Ovary (tissue), 9 donors: Measurements from ENCODE around the gene CAMTA1. TPM values are rescaled to one million over a fixed set of nuclear protein-coding genes. Genes with fewer than 3 reads are reported as not detected.

Experiments
- DNase-seq, 5 donors: peaks; one replicate each; pipeline ENCODE4 v3.0.0-alpha.2; 2019 to 2020
- H3K27ac ChIP-seq, 2 donors: fragments of 200-600 bp; one replicate each; pipeline versions ENCODE4 v1.5.1 to v1.8.0; 2019 to 2022
- H3K27me3 ChIP-seq: fragments of 200-600 bp; one replicate; pipeline ENCODE4 v1.8.0; 2022
- H3K36me3 ChIP-seq: fragments of 200-600 bp; sonication (generic); one replicate; pipeline ENCODE4 v1.5.1; 2019
- H3K4me1 ChIP-seq: one replicate; pipeline ENCODE4 v1.8.1; 2013; ENCODE audit warnings: mild to moderate bottlenecking, moderate library complexity; ENCODE audit not compliant: insufficient read depth
- H3K4me3 ChIP-seq: fragments of 200-600 bp; sonication (generic); one replicate; pipeline ENCODE4 v1.5.1; 2017
- H3K9me3 ChIP-seq, 2 donors: fragments of 200-600 bp in 1 of 2; sonication (generic) in 1 of 2; one replicate each; pipeline versions ENCODE4 v1.5.1 to v1.8.1; 2013 to 2019; ENCODE audit warnings: mild to moderate bottlenecking in 1 of 2, moderate library complexity in 1 of 2
- EP300 ChIP-seq: sonication (generic); formaldehyde crosslinking; IDR thresholded peaks from one replicate; pipeline ENCODE4 v1.6.1; 2017; ENCODE audit warnings: antibody characterized with exemption
- POLR2A ChIP-seq: fragments of 450-650 bp; IDR thresholded peaks from one replicate; pipeline ENCODE4 v1.6.1; 2017; ENCODE audit warnings: antibody characterized with exemption, mild to moderate bottlenecking, moderate library complexity
- WGBS, 3 donors: extraction: QIAGEN DNeasy Blood & Tissue Kit in 1 of 3; methylation state at CpG; one replicate each; pipeline versions ENCODE4 v1.1.5 to v1.1.7; 2013 to 2017; 5-methylcytosine and 5-hydroxymethylcytosine counted together
- intact Hi-C, 4 donors: fragments of 100-400 bp; cut with DNase I; formaldehyde crosslinking; loops; one replicate each; pipeline versions ENCODE4 v1.11.0 to v1.15.1; 2022 to 2023
- polyA plus RNA-seq, 2 donors: library from polyadenylated mRNA; stranded (reverse); fragments of 200-250 nt in 1 of 2; fragments of 350-450 nt in 1 of 2; fragmentation: Illumina TruSeq in 1 of 2; extraction: RNeasy Lipid Tissue Mini Kit (QIAGEN cat#74804) in 1 of 2; gene quantifications; one replicate each; pipeline ENCODE4 v1.2.3, GENCODE V29; 2013 to 2014
- total RNA-seq, 7 donors: library from RNA; depleted of rRNA in 2 of 7; stranded (reverse); fragments of >200 nt in 2 of 7; fragmentation: NEBNext Ultra II Directional in 3 of 7; extraction: Animal tissue kit (Norgen Biotek cat#: 25700) in 3 of 7; gene quantifications; one replicate each; pipeline versions ENCODE4 v1.1.0 to v1.2.4, GENCODE V29; 2016 to 2023
- TF ChIP-seq, protein P1 (sequence below), 3 donors: fragments of 450-650 bp in 2 of 3; fragments of 200-600 bp in 1 of 3; IDR thresholded peaks; one replicate each; pipeline versions ENCODE4 v1.5.1 to v1.8.0; 2016 to 2022; ENCODE audit warnings: antibody characterized with exemption in 3 of 3, mild to moderate bottlenecking in 1 of 3
- donor health status: DM: no; HTN: no; CAD: no; lungs with moderate emphysema.
- donor health status: DM: no; HTN: no; CAD: no.
- donor health status: Bipolar disorder and iron deficiency.
- donor health status: DM: yes; HTN: yes; CAD: no.
- donor health status: DM: no; HTN: no; CAD: no.
- donor health status: DM: yes; HTN: yes; CAD: no.

The CAMTA1 gene
- total and polyA plus RNA-seq, 9 donors = 51.1 to 150 (median 67.4) TPM

DNA sequence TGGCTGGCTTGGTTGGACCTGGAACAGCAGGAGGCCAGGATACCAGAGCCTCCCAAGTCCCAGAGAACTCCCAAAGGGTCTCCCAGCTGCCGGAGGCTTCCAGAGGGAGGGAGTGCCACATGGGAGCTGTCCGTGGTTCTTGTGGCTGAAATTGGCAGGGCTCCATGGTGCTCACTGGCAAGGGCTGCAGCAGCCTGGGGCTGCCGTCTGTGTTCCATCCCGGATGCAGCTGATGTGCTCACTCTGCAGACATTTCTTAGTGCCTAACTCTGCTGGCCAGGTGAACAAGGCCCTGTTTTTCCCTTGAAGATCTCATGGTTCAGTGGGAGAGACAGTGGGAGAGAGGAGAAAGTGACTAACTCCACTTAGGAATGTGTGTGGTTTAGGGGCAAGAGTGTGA lies 261.1 kb downstream of the CAMTA1 start:
- no peaks in the 10 kb centered on the region for H3K27me3 ChIP-seq
- H3K4me3 ChIP-seq = no peak overlapping the region
- H3K36me3 ChIP-seq = no peaks in the 10 kb centered on the region
- no peaks in the 10 kb centered on the region for H3K9me3 ChIP-seq
- H3K4me1 ChIP-seq = no peaks in the 10 kb centered on the region
- WGBS, 3 donors = 0 to 1% (median 1%) methylated on average over 4 of the region's 4 CpGs
- TF ChIP-seq, protein P1, sequence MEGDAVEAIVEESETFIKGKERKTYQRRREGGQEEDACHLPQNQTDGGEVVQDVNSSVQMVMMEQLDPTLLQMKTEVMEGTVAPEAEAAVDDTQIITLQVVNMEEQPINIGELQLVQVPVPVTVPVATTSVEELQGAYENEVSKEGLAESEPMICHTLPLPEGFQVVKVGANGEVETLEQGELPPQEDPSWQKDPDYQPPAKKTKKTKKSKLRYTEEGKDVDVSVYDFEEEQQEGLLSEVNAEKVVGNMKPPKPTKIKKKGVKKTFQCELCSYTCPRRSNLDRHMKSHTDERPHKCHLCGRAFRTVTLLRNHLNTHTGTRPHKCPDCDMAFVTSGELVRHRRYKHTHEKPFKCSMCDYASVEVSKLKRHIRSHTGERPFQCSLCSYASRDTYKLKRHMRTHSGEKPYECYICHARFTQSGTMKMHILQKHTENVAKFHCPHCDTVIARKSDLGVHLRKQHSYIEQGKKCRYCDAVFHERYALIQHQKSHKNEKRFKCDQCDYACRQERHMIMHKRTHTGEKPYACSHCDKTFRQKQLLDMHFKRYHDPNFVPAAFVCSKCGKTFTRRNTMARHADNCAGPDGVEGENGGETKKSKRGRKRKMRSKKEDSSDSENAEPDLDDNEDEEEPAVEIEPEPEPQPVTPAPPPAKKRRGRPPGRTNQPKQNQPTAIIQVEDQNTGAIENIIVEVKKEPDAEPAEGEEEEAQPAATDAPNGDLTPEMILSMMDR (IDR thresholded peaks at IDR 0.05) = no peak
- TF ChIP-seq POLR2A = no peak
- TF ChIP-seq EP300 = no peak
- H3K27ac ChIP-seq = no peak overlapping the region
- DNase-seq = peak in 1 of 5 donors; percentile 33
- intact Hi-C loops = loop anchor here in 1 of 4 donors (10.0 kb wide), 1 partner anchor 598 kb away; no protein-coding TSS in a partner anchor

DNA sequence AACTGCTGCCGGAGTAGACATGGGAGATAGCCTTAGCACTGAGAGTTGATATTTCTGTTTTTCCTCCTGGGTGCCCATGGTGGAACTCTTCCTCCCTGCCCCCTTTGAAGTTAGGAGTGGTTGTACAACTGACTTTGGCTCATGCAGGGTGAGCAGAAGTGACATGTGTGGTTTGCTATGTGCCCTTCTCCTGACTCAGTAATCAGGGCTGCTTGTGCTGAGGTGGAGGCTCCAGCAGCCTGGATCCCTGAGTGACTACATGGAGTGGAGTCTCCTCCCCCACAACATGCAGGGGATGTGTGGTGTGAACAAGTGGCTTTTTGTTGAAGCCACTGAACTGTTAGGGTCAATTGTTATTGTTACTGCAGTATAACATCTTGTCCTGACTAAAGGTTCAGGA lies 261.6 kb downstream of the CAMTA1 start:
- WGBS, 3 donors = 73 to 83% (median 81%) methylated on average over 1 of the region's 1 CpG
- H3K27ac ChIP-seq = no peak overlapping the region
- H3K4me1 ChIP-seq = no peaks in the 10 kb centered on the region
- no peaks in the 10 kb centered on the region for H3K9me3 ChIP-seq
- no peaks in the 10 kb centered on the region for H3K27me3 ChIP-seq
- TF ChIP-seq POLR2A (no peak), EP300 (no peak)
- TF ChIP-seq, protein P1 (IDR thresholded peaks at IDR 0.05) = no peak
- H3K36me3 ChIP-seq = no peaks in the 10 kb centered on the region
- no peak for DNase-seq
- H3K4me3 ChIP-seq = no peak overlapping the region
- intact Hi-C loops = loop anchor here in 1 of 4 donors (10.0 kb wide), 1 partner anchor 598 kb away; no protein-coding TSS in a partner anchor

DNA sequence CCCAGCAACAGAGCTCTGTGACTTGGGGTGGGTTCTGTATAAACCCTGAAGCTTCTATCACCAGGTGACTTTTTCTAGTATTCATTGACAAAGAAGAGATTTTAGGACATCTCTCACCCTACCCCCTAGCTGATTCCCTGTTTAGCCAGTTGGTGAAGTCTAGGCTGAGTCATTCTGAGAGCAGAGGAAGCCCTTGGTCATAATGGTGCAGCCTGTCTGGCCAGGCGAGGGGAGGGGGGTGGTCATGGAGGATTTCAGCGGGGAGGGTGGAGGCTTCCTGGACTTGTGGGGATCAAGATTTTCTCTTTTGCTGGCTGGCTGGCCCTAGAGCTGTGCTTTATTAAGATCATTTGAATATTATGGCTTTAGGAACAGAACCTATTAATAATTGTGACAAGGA lies 262.6 kb downstream of the CAMTA1 start:
- intact Hi-C loops = loop anchor here in 1 of 4 donors (10.0 kb wide), 1 partner anchor 597 kb away; no protein-coding TSS in a partner anchor
- no peak for TF ChIP-seq POLR2A
- TF ChIP-seq, protein P1 (IDR thresholded peaks at IDR 0.05) = no peak
- 78 to 87% (median 82%) methylated on average over 2 of the region's 2 CpGs for WGBS, 3 donors
- no peak overlapping the region for H3K4me3 ChIP-seq
- H3K4me1 ChIP-seq = no peaks in the 10 kb centered on the region
- no peak overlapping the region for H3K27ac ChIP-seq
- no peaks in the 10 kb centered on the region for H3K36me3 ChIP-seq
- H3K27me3 ChIP-seq = no peaks in the 10 kb centered on the region
- DNase-seq = no peak
- no peaks in the 10 kb centered on the region for H3K9me3 ChIP-seq

DNA sequence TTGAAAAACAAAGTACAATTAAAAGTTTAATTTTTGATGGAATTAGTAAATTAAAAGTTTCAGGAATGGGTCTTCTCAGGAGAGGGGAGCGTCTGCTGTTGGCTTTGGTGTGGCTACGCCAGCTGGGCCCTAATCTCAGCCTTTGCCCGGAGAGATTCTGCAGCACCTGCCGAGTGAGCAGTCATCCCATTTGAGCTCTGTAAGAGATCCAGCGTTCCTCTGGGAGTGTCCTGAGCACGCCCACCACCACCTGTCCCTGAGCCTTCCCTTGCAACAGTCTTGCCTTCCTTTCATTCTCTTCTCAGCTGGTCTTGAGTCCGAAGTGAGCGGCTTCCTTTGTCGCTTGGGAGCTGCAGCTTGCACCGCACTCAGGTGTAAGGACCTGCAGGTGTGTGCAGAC lies 263.1 kb downstream of the CAMTA1 start:
- DNase-seq = no peak
- intact Hi-C loops = loop anchor here in 1 of 4 donors (10.0 kb wide), 1 partner anchor 596 kb away; no protein-coding TSS in a partner anchor
- H3K9me3 ChIP-seq = no peaks in the 10 kb centered on the region
- TF ChIP-seq EP300 (no peak), POLR2A (no peak)
- TF ChIP-seq, protein P1 (IDR thresholded peaks at IDR 0.05) = no peak
- no peaks in the 10 kb centered on the region for H3K4me1 ChIP-seq
- no peak overlapping the region for H3K4me3 ChIP-seq
- H3K27ac ChIP-seq = no peak overlapping the region
- no peaks in the 10 kb centered on the region for H3K27me3 ChIP-seq
- WGBS, 3 donors = 78 to 81% (median 79%) methylated on average over 10 of the region's 10 CpGs
- H3K36me3 ChIP-seq = no peaks in the 10 kb centered on the region
